Left lung (tissue), 10 donors: ENCODE results near the gene PDLIM5. TPM values are rescaled to one million over a fixed set of nuclear protein-coding genes. Genes with fewer than 3 reads are reported as not detected.

Experiments used
- ATAC-seq: fragments of 200-7000 bp; cut with Tn5 transposase; one replicate; pipeline ENCODE4 v1.9.1; 2020; ENCODE audit warnings: moderate library complexity
- DNase-seq, 4 donors: peaks; one replicate each; pipeline ENCODE4 v3.0.0-alpha.2; 2013 to 2020
- H3K27ac ChIP-seq, 2 donors: fragments of 200-600 bp; sonication (generic) in 1 of 2; one replicate each; pipeline versions ENCODE4 v1.5.0 to v1.8.0; 2020 to 2021
- H3K27me3 ChIP-seq, 2 donors: fragments of 200-600 bp; sonication (generic) in 1 of 2; one replicate each; pipeline versions ENCODE4 v1.5.0 to v1.8.0; 2020 to 2021
- H3K36me3 ChIP-seq, 2 donors: fragments of 200-600 bp; sonication (generic) in 1 of 2; one replicate each; pipeline versions ENCODE4 v1.5.0 to v1.8.0; 2020 to 2021
- H3K4me1 ChIP-seq, 2 donors: fragments of 200-600 bp; one replicate each; pipeline ENCODE4 v1.8.0; 2021
- H3K4me3 ChIP-seq, 2 donors: fragments of 200-600 bp; sonication (generic) in 1 of 2; one replicate each; pipeline versions ENCODE4 v1.5.0 to v1.8.0; 2020 to 2021; ENCODE audit warnings: mild to moderate bottlenecking in 1 of 2
- H3K9me3 ChIP-seq, 2 donors: fragments of 200-600 bp; sonication (generic) in 1 of 2; one replicate each; pipeline versions ENCODE4 v1.5.0 to v1.8.0; 2020 to 2021
- intact Hi-C, 2 donors: fragments of 100-400 bp; cut with DNase I; formaldehyde crosslinking; loops; one replicate each; pipeline versions ENCODE4 v1.11.2 to v1.14.2; 2022
- polyA plus RNA-seq, 6 donors: library from polyadenylated mRNA; unstranded; fragments of 120-200 nt; gene quantifications; one replicate each; pipeline ENCODE4 v1.2.1, GENCODE V29; 2013; ENCODE audit not compliant: insufficient read length in 6 of 6
- total RNA-seq, 2 donors: library from RNA; stranded (reverse); fragmentation: NEBNext Ultra II Directional; extraction: Animal tissue kit (Norgen Biotek cat#: 25700); gene quantifications; one replicate each; pipeline ENCODE4 v1.2.1, GENCODE V29; 2021
- TF ChIP-seq, protein P1 (sequence below), 2 donors: fragments of 200-600 bp; sonication (generic) in 1 of 2; IDR thresholded peaks; one replicate each; pipeline versions ENCODE4 v1.5.0 to v1.8.0; 2021; ENCODE audit warnings: antibody characterized with exemption in 2 of 2
- donor health status: DM: no; HTN: yes; CAD: no.
- donor health status: DM: no; HTN: no; CAD: no.

The PDLIM5 gene
- total and polyA plus RNA-seq, 8 donors = 18.3 to 105 (median 20.3) TPM

GRCh38 chr4:94603170-94603747, 151.5 kb downstream of the PDLIM5 start:
- no peak overlapping the region for H3K27ac ChIP-seq
- H3K36me3 ChIP-seq = no peaks in the 10 kb centered on the region
- no peaks in the 10 kb centered on the region for H3K27me3 ChIP-seq
- H3K4me3 ChIP-seq = no peak overlapping the region
- ATAC-seq (peak; percentile 44), DNase-seq (peak in 2 of 4 donors; percentile 53 to 85)
- H3K9me3 ChIP-seq = no peaks in the 10 kb centered on the region
- intact Hi-C loops = no loop called here
- H3K4me1 ChIP-seq = peaks cover 0 to 6% of the 10 kb centered on the region in 2 donors
- TF ChIP-seq, protein P1, sequence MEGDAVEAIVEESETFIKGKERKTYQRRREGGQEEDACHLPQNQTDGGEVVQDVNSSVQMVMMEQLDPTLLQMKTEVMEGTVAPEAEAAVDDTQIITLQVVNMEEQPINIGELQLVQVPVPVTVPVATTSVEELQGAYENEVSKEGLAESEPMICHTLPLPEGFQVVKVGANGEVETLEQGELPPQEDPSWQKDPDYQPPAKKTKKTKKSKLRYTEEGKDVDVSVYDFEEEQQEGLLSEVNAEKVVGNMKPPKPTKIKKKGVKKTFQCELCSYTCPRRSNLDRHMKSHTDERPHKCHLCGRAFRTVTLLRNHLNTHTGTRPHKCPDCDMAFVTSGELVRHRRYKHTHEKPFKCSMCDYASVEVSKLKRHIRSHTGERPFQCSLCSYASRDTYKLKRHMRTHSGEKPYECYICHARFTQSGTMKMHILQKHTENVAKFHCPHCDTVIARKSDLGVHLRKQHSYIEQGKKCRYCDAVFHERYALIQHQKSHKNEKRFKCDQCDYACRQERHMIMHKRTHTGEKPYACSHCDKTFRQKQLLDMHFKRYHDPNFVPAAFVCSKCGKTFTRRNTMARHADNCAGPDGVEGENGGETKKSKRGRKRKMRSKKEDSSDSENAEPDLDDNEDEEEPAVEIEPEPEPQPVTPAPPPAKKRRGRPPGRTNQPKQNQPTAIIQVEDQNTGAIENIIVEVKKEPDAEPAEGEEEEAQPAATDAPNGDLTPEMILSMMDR (IDR thresholded peaks at IDR 0.05) = no peak

DNA sequence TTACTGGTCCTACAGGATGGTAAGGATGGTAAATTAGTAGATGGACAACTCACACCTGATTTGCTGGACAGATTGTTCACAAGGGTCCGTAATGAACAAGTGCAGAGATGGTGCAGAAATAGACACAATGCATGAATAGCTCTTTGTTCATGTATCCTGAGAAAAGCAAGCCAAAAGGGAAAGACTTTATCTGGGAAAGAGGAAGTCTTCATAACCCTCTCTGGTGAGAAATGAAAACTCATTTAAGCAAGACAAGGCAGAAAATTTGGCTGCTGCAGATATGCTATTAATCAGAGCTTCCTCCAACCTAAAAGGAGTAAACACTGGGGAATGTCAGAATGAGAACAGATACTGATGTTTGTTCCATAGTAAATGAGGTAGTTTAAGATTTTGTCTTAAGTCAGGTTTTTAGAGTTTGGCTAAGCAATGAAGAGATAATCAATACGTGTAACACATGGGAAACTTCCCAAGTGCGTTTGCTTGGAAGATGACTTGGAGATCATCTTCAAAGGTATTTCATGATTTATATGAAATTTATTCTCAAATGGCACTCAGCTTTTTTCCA, 153.6 kb downstream of the PDLIM5 start:
- H3K4me1 ChIP-seq = peaks cover 0 to 6% of the 10 kb centered on the region in 2 donors
- no peak for ATAC-seq
- intact Hi-C loops = no loop called here

DNA sequence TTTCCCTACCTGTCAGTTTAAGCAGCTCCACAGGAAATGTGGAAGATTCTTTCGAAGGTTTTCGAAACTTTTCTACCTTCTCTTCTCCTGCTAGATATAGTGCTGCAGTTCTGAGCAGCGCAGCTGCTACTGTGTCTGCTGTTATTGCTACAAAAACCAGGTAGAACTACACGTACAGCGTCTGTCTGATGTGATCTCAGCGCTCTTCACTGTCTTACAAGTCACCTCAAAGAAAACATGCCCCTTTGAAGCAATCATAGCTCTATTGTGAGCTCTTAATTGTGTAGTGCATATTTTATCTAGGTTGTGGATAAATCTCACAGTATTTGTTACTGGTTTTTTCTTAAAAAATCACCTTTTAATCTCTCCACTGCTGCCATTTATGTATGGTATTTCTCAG, 158.4 kb downstream of the PDLIM5 start:
- H3K9me3 ChIP-seq = no peaks in the 10 kb centered on the region

More for the DNA sequence above, 153.6 kb downstream of the PDLIM5 start:
- Histone ChIP-seq H3K9me3 (no peaks in the 10 kb centered on the region), H3K36me3 (no peaks in the 10 kb centered on the region), H3K27ac (no peak overlapping the region), H3K4me3 (no peak overlapping the region), H3K27me3 (no peaks in the 10 kb centered on the region)
- no peak for DNase-seq
- TF ChIP-seq, protein P1 (IDR thresholded peaks at IDR 0.05) = no peak

DNA sequence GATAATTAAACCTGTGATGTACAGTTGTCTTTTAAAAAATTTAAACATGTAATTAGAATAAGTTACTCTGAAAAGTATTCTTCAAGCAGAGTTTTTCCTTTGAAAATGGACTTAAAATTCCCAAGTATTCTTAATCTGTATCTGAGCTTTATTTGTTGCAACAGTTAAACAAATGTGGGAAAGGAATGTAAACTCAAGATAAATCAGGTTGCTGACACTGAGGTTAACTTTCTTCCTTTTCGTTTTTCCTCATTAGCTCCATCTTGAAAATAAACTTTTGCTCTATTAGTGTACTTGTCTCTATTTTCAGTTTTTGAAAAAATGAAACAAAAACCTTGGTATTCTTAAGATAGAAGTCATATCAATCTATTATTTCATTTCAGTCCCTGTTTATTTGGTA, 161.5 kb downstream of the PDLIM5 start:
- H3K36me3 ChIP-seq = peaks cover 0 to 6% of the 10 kb centered on the region in 2 donors
- no peak overlapping the region for H3K27ac ChIP-seq
- H3K4me1 ChIP-seq = no peaks in the 10 kb centered on the region
- intact Hi-C loops = no loop called here
- ATAC-seq (no peak), DNase-seq (no peak)
- TF ChIP-seq, protein P1 (IDR thresholded peaks at IDR 0.05) = no peak
- H3K9me3 ChIP-seq = no peaks in the 10 kb centered on the region
- no peak overlapping the region for H3K4me3 ChIP-seq
- no peaks in the 10 kb centered on the region for H3K27me3 ChIP-seq

More for the DNA sequence above, 158.4 kb downstream of the PDLIM5 start:
- Histone ChIP-seq H3K27me3 (no peaks in the 10 kb centered on the region), H3K36me3 (no peaks in the 10 kb centered on the region), H3K27ac (no peak overlapping the region), H3K4me3 (no peak overlapping the region), H3K4me1 (peaks cover 0 to under 1% of the 10 kb centered on the region in 2 donors)
- no peak for ATAC-seq
- intact Hi-C loops = no loop called here
- TF ChIP-seq, protein P1 (IDR thresholded peaks at IDR 0.05) = no peak
- no peak for DNase-seq

- no peak for ATAC-seq
- H3K4me3 ChIP-seq = no peak overlapping the region
- no peaks in the 10 kb centered on the region for H3K4me1 ChIP-seq
- no peak overlapping the region for H3K27ac ChIP-seq
- intact Hi-C loops = no loop called here
- no peaks in the 10 kb centered on the region for H3K27me3 ChIP-seq
- DNase-seq = no peak
- TF ChIP-seq, protein P1 (IDR thresholded peaks at IDR 0.05) = no peak
- H3K36me3 ChIP-seq = peaks cover 0 to 28% of the 10 kb centered on the region in 2 donors
- no peaks in the 10 kb centered on the region for H3K9me3 ChIP-seq
Observed at GRCh38 chr4:94615451-94615850, 163.7 kb downstream of the PDLIM5 start.
